ENCODE data around the gene ITGB2. TPM values are rescaled to one million over a fixed set of nuclear protein-coding genes. Genes with fewer than 3 reads are reported as not detected.

The ITGB2 gene
- total RNA-seq, 2 donors from 2014 or later, result 1.6 to 2.3 TPM

DNA sequence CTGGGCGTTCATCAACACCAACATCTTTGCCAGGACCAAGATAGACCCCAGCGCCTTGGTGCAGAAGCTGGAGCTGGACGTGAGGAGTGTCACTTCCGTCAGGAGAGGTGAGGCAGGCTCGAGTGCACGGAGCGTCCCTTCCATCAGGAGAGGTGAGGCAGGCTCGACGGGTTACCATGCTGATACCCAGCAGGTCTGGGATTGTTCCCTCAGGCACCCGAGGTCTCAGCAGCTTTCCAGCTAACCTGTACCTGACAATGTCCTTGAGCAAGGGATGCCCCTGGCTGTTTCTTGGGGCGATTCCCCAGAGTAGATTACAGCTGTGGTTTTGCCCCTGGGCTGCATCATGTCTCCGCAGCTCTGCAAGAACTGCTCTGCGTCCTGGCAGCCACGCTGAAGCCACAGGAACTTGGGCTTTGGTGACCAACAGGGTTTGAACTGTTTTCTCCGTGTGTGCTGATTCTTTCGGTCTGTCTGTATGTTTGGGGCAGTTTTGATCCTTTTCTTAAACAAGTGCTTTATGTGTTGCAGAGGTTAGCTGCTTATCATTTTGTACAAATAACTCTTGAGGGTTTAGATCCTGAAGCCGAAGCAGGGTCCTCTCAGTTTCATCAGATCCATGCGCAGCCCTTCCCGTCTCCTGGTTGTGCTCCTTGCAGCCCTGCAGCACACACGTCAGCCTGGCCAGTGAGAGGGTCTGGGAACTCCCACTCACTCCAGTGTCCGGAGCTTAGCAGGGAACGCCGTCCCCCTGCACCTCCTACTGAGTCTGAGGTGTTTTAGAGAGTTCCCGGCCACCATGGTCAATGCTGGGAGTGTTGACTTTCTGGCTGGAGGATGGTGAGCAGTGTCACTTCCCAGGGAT lies 23.2 kb upstream of the ITGB2 start:
- Histone ChIP-seq H3K36me3 (ENCODE audit: control insufficient read depth, insufficient read depth, low read length) (peaks cover 29% of the 10 kb centered on the region), H3K4me1 (ENCODE audit: control insufficient read depth, insufficient read depth, low read length) (peaks cover 4% of the 10 kb centered on the region), H3K27me3 (ENCODE audit: control insufficient read depth, insufficient read depth, low read length, poor library complexity, severe bottlenecking) (no peaks in the 10 kb centered on the region), H3K27ac (ENCODE audit: low read depth, low read length) (no peak overlapping the region), H3K9ac (ENCODE audit: extremely low read depth, low read length, poor library complexity, severe bottlenecking) (no peak overlapping the region), H3K9me3 (ENCODE audit: control insufficient read depth, low read length) (no peaks in the 10 kb centered on the region), H3K4me3 (ENCODE audit: low read length) (no peak overlapping the region)
- DNase-seq, result no peak
- peaks cover 13% of the 10 kb centered on the region for H3K4me1 Mint-ChIP-seq
- H3K27me3 Mint-ChIP-seq (ENCODE audit: insufficient read depth), result no peaks in the 10 kb centered on the region
- WGBS, 2 experiments (ENCODE audit: insufficient coverage in 1 of 2, insufficient read length in 1 of 2), result 90 to 94% methylated on average over 23 to 24 of the region's 24 CpGs
- TF ChIP-seq, protein P1, sequence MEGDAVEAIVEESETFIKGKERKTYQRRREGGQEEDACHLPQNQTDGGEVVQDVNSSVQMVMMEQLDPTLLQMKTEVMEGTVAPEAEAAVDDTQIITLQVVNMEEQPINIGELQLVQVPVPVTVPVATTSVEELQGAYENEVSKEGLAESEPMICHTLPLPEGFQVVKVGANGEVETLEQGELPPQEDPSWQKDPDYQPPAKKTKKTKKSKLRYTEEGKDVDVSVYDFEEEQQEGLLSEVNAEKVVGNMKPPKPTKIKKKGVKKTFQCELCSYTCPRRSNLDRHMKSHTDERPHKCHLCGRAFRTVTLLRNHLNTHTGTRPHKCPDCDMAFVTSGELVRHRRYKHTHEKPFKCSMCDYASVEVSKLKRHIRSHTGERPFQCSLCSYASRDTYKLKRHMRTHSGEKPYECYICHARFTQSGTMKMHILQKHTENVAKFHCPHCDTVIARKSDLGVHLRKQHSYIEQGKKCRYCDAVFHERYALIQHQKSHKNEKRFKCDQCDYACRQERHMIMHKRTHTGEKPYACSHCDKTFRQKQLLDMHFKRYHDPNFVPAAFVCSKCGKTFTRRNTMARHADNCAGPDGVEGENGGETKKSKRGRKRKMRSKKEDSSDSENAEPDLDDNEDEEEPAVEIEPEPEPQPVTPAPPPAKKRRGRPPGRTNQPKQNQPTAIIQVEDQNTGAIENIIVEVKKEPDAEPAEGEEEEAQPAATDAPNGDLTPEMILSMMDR (conservative IDR thresholded peaks at IDR 0.05), result no peak
- no peaks in the 10 kb centered on the region for H3K9me3 Mint-ChIP-seq
- no peak overlapping the region for H3K4me3 Mint-ChIP-seq
- H3K27ac Mint-ChIP-seq, result no peak overlapping the region
- H3K36me3 Mint-ChIP-seq (ENCODE audit: low read depth), result peaks cover 30% of the 10 kb centered on the region

DNA sequence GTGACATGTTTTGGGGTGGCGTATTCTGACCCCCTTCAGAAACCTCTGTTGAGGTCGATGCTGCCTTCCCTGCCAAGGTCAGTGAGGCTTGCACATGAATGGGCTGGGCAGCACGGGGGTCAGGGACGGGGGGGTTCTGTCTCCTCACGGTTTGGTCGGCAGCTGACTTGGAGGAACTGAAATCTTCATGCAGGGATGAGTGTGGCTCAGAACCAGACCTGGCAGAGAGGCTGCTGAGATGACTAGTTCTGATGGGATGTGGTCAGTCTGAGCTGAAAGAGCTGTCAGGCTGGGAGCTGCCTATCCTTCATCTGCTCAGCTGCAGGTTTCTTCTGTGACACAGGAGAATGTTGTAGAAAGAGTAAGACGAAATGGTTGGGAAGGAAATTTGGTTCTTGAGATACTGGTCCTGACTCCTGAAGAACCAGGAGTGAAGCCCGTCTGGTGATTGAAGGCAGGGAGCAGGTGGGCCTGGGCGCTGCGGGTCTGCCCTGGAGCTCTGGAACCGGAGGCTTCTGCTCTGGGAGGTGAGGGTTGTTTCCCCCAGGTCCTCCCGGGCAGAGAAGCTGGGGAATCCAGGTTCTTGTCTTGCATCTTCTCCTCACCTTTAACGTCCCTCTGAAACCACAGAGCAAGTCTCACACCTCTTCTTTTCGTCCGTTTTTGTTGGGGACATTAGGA lies 22.4 kb upstream of the ITGB2 start:
- H3K9ac ChIP-seq (ENCODE audit: extremely low read depth, low read length, poor library complexity, severe bottlenecking), result no peak overlapping the region
- no peak for DNase-seq
- TF ChIP-seq, protein P1 (conservative IDR thresholded peaks at IDR 0.05), result no peak
- no peak overlapping the region for H3K27ac Mint-ChIP-seq
- peaks cover 13% of the 10 kb centered on the region for H3K4me1 Mint-ChIP-seq
- H3K27me3 ChIP-seq (ENCODE audit: control insufficient read depth, insufficient read depth, low read length, poor library complexity, severe bottlenecking), result no peaks in the 10 kb centered on the region
- no peak overlapping the region for H3K4me3 ChIP-seq (ENCODE audit: low read length)
- 95% methylated on average over 11 to 15 of the region's 15 CpGs for WGBS, 2 experiments (ENCODE audit: insufficient coverage in 1 of 2, insufficient read length in 1 of 2)
- peaks cover 30% of the 10 kb centered on the region for H3K36me3 Mint-ChIP-seq (ENCODE audit: low read depth)
- H3K9me3 Mint-ChIP-seq, result no peaks in the 10 kb centered on the region
- H3K4me3 Mint-ChIP-seq, result no peak overlapping the region
- no peak overlapping the region for H3K27ac ChIP-seq (ENCODE audit: low read depth, low read length)
- H3K4me1 ChIP-seq (ENCODE audit: control insufficient read depth, insufficient read depth, low read length), result peaks cover 7% of the 10 kb centered on the region
- peaks cover 29% of the 10 kb centered on the region for H3K36me3 ChIP-seq (ENCODE audit: control insufficient read depth, insufficient read depth, low read length)
- no peaks in the 10 kb centered on the region for H3K9me3 ChIP-seq (ENCODE audit: control insufficient read depth, low read length)
- no peaks in the 10 kb centered on the region for H3K27me3 Mint-ChIP-seq (ENCODE audit: insufficient read depth)

DNA sequence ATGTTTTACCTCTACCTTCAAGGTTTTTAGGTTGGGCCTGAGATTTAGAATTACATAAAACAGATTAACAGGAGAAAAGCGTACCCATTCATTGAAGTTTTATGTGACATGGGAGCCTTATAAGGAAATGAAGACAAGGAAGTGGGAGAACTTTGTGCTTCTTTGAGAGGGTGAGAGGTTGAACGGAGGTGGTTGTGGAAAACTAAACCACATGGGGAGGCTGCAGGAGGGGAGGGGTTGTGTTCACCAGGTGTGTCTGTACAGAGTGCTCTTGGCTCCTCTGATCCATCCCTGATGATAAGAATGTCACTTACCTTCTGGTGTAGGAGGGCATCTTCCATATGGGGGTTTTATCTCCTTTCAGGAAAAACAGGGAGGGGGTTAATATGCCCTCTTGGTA lies 21.9 kb upstream of the ITGB2 start:
- H3K27ac Mint-ChIP-seq, result no peak overlapping the region
- H3K27me3 ChIP-seq (ENCODE audit: control insufficient read depth, insufficient read depth, low read length, poor library complexity, severe bottlenecking), result no peaks in the 10 kb centered on the region
- DNase-seq, result no peak
- H3K4me1 Mint-ChIP-seq, result peaks cover 13% of the 10 kb centered on the region
- TF ChIP-seq, protein P1 (conservative IDR thresholded peaks at IDR 0.05), result no peak
- H3K4me3 ChIP-seq (ENCODE audit: low read length), result no peak overlapping the region
- peaks cover under 1% of the 10 kb centered on the region for H3K27me3 Mint-ChIP-seq (ENCODE audit: insufficient read depth)
- WGBS, 2 experiments (ENCODE audit: insufficient coverage in 1 of 2, insufficient read length in 1 of 2), result 99 to 100% methylated on average over 2 of the region's 2 CpGs
- H3K4me3 Mint-ChIP-seq, result no peak overlapping the region
- H3K4me1 ChIP-seq (ENCODE audit: control insufficient read depth, insufficient read depth, low read length), result peaks cover 7% of the 10 kb centered on the region
- peaks cover 30% of the 10 kb centered on the region for H3K36me3 Mint-ChIP-seq (ENCODE audit: low read depth)
- no peak overlapping the region for H3K9ac ChIP-seq (ENCODE audit: extremely low read depth, low read length, poor library complexity, severe bottlenecking)
- no peaks in the 10 kb centered on the region for H3K9me3 Mint-ChIP-seq
- H3K27ac ChIP-seq (ENCODE audit: low read depth, low read length), result no peak overlapping the region
- H3K36me3 ChIP-seq (ENCODE audit: control insufficient read depth, insufficient read depth, low read length), result peaks cover 29% of the 10 kb centered on the region
- H3K9me3 ChIP-seq (ENCODE audit: control insufficient read depth, low read length), result no peaks in the 10 kb centered on the region
